ENCODE data around the gene ARSB. TPM values are rescaled to one million over a fixed set of nuclear protein-coding genes. Genes with fewer than 3 reads are reported as not detected.

Gene ARSB
- total and polyA plus RNA-seq, 2 donors from 2014 or later: 8.3 to 16.4 TPM

DNA sequence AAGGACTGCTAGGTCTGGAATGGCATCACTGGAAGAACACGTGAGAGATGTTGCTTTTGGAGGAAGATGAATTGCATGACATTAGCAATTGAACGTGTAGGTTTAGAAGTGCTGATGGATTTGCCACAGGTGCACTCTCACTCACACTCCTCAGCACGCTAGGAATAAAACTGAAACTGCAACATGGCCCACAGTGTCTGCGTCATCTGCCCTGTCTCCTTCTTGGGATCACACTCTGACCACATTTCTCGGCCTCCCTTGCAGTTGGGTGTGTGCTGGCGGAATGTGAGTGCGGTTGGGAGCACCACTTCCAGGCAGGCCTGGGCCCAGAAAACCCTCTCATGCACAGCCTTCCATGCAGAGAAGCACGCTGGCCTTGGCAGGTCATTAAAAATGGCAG is 183.7 kb downstream of the ARSB start:
- intact Hi-C loops (cut with DNase I): no loop called here
- H3K4me1 ChIP-seq (ENCODE audit: control insufficient read depth in 2 of 3, insufficient read depth in 2 of 3, low read depth in 1 of 3, low read length in 3 of 3): peaks cover 0 to 4% (median 0%) of the 10 kb centered on the region in 3 donors
- no peak for DNase-seq
- TF ChIP-seq CTCF (IDR thresholded peaks at IDR 0.05; ENCODE audit: borderline replicate concordance, extremely low read depth, insufficient read depth): no peak
- FAIRE-seq: no peak
- H3K27ac ChIP-seq (ENCODE audit: low read depth in 2 of 2, low read length in 2 of 2): no peak overlapping the region
- H3K4me3 ChIP-seq (ENCODE audit: low read length in 3 of 3): no peak overlapping the region
- no peaks in the 10 kb centered on the region for H3K9me3 ChIP-seq (ENCODE audit: control insufficient read depth in 2 of 3, insufficient read depth in 1 of 3, low read length in 3 of 3)
- H3K9ac ChIP-seq (ENCODE audit: low read length in 3 of 3): no peak overlapping the region
- no peaks in the 10 kb centered on the region for H3K36me3 ChIP-seq (ENCODE audit: control insufficient read depth in 2 of 3, insufficient read depth in 3 of 3, low read length in 3 of 3)
- H3K27me3 ChIP-seq (ENCODE audit: control insufficient read depth, insufficient read depth, low read length): no peaks in the 10 kb centered on the region

GRCh38 chr5:78799266-78800017 is 185.7 kb downstream of the ARSB start:
- TF ChIP-seq CTCF (IDR thresholded peaks at IDR 0.05; ENCODE audit: borderline replicate concordance, extremely low read depth, insufficient read depth): no peak
- FAIRE-seq (no peak), DNase-seq (no peak)
- intact Hi-C loops (cut with DNase I): no loop called here
- H3K36me3 ChIP-seq (ENCODE audit: control insufficient read depth in 2 of 3, insufficient read depth in 3 of 3, low read length in 3 of 3): no peaks in the 10 kb centered on the region
- H3K4me3 ChIP-seq (ENCODE audit: low read length in 3 of 3): no peak overlapping the region
- H3K4me1 ChIP-seq (ENCODE audit: control insufficient read depth in 2 of 3, insufficient read depth in 2 of 3, low read depth in 1 of 3, low read length in 3 of 3): peaks cover 0 to 4% (median 0%) of the 10 kb centered on the region in 3 donors
- H3K9me3 ChIP-seq (ENCODE audit: control insufficient read depth in 2 of 3, insufficient read depth in 1 of 3, low read length in 3 of 3): no peaks in the 10 kb centered on the region
- H3K27me3 ChIP-seq (ENCODE audit: control insufficient read depth, insufficient read depth, low read length): no peaks in the 10 kb centered on the region
- no peak overlapping the region for H3K27ac ChIP-seq (ENCODE audit: low read depth in 2 of 2, low read length in 2 of 2)
- H3K9ac ChIP-seq (ENCODE audit: low read length in 3 of 3): no peak overlapping the region

GRCh38 chr5:78798673-78799029 is 186.5 kb downstream of the ARSB start:
- H3K9ac ChIP-seq (ENCODE audit: low read length in 3 of 3): no peak overlapping the region
- no peak for TF ChIP-seq CTCF (IDR thresholded peaks at IDR 0.05; ENCODE audit: borderline replicate concordance, extremely low read depth, insufficient read depth)
- H3K9me3 ChIP-seq (ENCODE audit: control insufficient read depth in 2 of 3, insufficient read depth in 1 of 3, low read length in 3 of 3): no peaks in the 10 kb centered on the region
- H3K4me3 ChIP-seq (ENCODE audit: low read length in 3 of 3): no peak overlapping the region
- no peak overlapping the region for H3K27ac ChIP-seq (ENCODE audit: low read depth in 2 of 2, low read length in 2 of 2)
- intact Hi-C loops (cut with DNase I): no loop called here
- FAIRE-seq (no peak), DNase-seq (no peak)
- no peaks in the 10 kb centered on the region for H3K27me3 ChIP-seq (ENCODE audit: control insufficient read depth, insufficient read depth, low read length)
- H3K36me3 ChIP-seq (ENCODE audit: control insufficient read depth in 2 of 3, insufficient read depth in 3 of 3, low read length in 3 of 3): no peaks in the 10 kb centered on the region
- H3K4me1 ChIP-seq (ENCODE audit: control insufficient read depth in 2 of 3, insufficient read depth in 2 of 3, low read depth in 1 of 3, low read length in 3 of 3): peaks cover 0 to 4% (median 0%) of the 10 kb centered on the region in 3 donors

Data from kidney (tissue), 14 donors.